GM11168 (cell line): Measurements from ENCODE around the gene PODNL1.

Source experiments
- in situ Hi-C: fragments of 300-500 bp; cut with MboI; formaldehyde crosslinking; loops from one replicate; pipeline ENCODE4 v1.12.0; 2022; ENCODE audit warnings: low sequenced_read_pairs; ENCODE audit not compliant: unreplicated experiment

Gene PODNL1

GRCh38 chr19:13938301-13939064, at the start of gene PODNL1:
PODNL1 (minus strand) TSS chr19:13938417; CDS start chr19:13938181, 236 bp downstream.
- in situ Hi-C loops = no loop called here

- in situ Hi-C loops = no loop called here
Observed at GRCh38 chr19:13987101-13987890, 49.1 kb upstream of the PODNL1 start.

GRCh38 chr19:13986348-13986904, 48.2 kb upstream of the PODNL1 start:
- in situ Hi-C loops = no loop called here

GRCh38 chr19:13985771-13986347, 47.6 kb upstream of the PODNL1 start:
- in situ Hi-C loops = no loop called here

GRCh38 chr19:13984875-13985741, 46.9 kb upstream of the PODNL1 start:
- in situ Hi-C loops = no loop called here

- in situ Hi-C loops = no loop called here
Observed at GRCh38 chr19:13984186-13984585, 46.0 kb upstream of the PODNL1 start.

- in situ Hi-C loops = no loop called here
Observed at GRCh38 chr19:13983213-13983889, 45.1 kb upstream of the PODNL1 start.

GRCh38 chr19:13982773-13983172, 44.6 kb upstream of the PODNL1 start:
- in situ Hi-C loops = no loop called here

GRCh38 chr19:13981988-13982501, 43.8 kb upstream of the PODNL1 start:
- in situ Hi-C loops = no loop called here

GRCh38 chr19:13981467-13981866, 43.2 kb upstream of the PODNL1 start:
- in situ Hi-C loops = no loop called here

GRCh38 chr19:13981021-13981420, 42.8 kb upstream of the PODNL1 start:
- in situ Hi-C loops = no loop called here

- in situ Hi-C loops = no loop called here
Observed at GRCh38 chr19:13980340-13980739, 42.1 kb upstream of the PODNL1 start.

GRCh38 chr19:13979686-13980085, 41.5 kb upstream of the PODNL1 start:
- in situ Hi-C loops = no loop called here

GRCh38 chr19:13979244-13979615, 41.0 kb upstream of the PODNL1 start:
- in situ Hi-C loops = no loop called here

- in situ Hi-C loops = no loop called here
Observed at GRCh38 chr19:13978351-13979243, 40.4 kb upstream of the PODNL1 start.

GRCh38 chr19:13977803-13978202, 39.6 kb upstream of the PODNL1 start:
- in situ Hi-C loops = no loop called here

GRCh38 chr19:13976446-13976845, 38.2 kb upstream of the PODNL1 start:
- in situ Hi-C loops = no loop called here

GRCh38 chr19:13975870-13976269, 37.7 kb upstream of the PODNL1 start:
- in situ Hi-C loops = no loop called here
